ENCODE results near the gene ZNF746.

Gene ZNF746

DNA sequence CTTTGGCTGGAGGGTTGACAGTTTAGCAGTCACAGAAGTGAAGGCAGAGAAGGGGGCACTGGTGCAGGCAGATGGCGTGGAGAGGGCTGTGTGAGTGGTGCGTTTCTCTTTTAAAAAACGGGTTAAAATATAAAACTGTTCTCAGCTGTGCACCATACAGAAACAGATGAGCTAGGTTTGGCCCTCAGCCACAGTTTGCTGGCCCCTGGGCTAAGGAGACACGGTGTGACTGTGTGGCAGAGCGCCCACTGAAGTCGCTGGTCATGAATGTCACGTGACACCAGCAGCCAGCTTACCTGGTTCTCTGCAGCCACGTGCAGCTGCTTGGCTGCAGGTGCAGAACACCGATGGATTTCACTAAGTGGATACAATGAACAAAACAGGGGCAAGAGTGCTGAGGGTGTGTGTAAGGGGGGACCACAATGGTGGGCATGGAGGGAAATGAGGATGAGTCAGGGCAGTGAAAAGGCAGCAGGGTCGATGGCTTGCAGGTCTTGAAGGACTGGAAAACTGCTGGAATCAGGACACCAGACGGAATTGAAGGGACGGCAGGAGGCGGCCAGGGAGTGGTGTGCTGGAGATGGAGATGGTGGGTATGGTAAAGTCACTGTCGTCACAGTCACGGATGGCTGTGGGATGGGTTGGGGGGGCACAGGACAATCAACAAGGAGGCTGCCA, 7.4 kb downstream of the ZNF746 start:
- no peak for DNase-seq (ENCODE audit: low read depth, low spot score)

- no peak for DNase-seq (ENCODE audit: low read depth, low spot score)
Measured at GRCh38 chr7:149489391-149490024, 8.1 kb downstream of the ZNF746 start.

DNA sequence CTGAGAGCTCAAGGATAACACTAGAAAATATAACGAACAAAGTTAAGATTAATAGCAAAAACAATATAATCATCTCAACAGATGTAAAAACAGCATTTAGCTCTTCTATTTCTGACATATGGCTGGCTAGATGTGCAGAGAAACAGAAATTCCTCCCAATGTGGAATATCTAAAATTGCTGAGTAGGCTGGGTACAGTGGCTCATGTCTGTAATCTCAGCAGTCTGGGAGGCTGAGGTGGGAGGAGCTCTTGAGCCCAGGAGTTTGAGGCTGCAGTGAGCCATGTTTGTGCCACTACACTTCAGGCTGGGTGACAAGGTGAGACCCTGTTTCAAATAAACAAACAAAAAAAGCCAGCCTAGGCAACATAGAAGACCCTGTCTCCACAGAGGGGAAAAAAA, 18.0 kb downstream of the ZNF746 start:
- no peak for DNase-seq (ENCODE audit: low read depth, low spot score)

DNA sequence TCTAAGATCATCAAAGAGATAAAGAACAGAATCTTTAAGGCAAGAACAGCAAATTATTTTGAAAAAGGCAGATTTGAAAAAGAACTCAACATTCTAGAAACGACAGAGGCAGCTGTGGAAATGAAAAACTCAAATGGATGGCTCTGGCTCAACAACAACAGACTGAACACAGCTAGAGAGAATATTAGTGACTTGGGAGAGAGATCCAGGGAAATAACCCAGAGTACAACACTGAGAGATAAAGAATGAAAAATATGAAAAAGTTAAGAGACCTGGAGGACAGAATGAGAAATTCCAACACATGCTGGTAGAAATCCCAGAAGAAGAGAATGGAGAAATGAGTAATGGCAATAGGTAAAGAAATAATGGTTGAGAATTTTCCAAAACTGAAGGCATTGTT, 18.9 kb downstream of the ZNF746 start:
- no peak for DNase-seq (ENCODE audit: low read depth, low spot score)

DNA sequence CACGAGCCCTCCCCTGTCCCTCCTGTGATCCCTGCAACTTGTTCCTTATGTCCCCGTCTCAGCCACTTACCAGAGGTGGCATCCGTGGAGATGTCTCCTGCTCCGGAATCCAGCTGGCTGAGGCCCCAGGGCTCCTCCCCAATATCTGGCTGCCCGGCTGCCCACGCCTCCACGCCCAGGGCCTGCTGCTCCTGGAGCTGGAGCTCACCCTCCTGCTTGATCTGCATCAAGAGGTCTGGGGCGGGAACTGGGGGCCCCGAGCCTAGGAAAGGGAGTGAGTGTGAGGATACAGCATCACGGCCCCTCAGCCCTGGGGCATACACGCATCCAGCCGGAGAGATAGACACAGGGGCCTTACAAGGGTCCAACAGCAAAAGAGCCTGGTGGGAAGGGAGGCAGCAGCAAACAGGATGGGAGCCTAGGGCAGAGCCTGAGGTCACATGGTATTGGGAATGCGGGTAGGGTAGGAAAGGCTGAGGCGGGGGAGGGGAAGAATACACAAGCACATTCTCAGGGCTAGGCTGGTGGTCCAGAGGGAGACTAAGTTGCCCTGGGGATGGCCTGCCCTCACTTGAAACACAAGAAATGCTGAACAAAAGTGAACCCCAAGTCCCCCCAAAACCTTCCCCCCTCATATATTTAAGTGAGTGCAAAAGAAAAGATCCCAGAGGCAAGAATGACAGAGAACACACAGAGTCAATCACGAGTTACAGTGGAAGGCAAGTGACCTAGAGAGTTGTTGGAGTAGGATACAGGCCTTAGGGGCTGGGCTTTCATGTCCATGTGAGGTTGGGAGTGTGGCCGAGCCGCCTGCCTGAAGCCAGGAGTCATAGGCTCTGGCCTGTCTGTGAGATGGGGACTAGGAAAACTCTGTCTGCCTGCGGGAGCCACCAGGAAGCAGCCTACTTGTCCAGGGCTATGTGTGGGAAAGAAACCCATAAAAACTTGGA, 19.8 kb downstream of the ZNF746 start:
- DNase-seq (ENCODE audit: low read depth, low spot score): peak; percentile 83

GRCh38 chr7:149476791-149477190, 20.8 kb downstream of the ZNF746 start:
- no peak for DNase-seq (ENCODE audit: low read depth, low spot score)

GRCh38 chr7:149475121-149476045, 22.2 kb downstream of the ZNF746 start:
- DNase-seq (ENCODE audit: low read depth, low spot score): no peak

GRCh38 chr7:149474309-149475120, 23.1 kb downstream of the ZNF746 start:
- DNase-seq (ENCODE audit: low read depth, low spot score): no peak

- no peak for DNase-seq (ENCODE audit: low read depth, low spot score)
Measured at GRCh38 chr7:149473251-149473650, 24.4 kb downstream of the ZNF746 start.

DNA sequence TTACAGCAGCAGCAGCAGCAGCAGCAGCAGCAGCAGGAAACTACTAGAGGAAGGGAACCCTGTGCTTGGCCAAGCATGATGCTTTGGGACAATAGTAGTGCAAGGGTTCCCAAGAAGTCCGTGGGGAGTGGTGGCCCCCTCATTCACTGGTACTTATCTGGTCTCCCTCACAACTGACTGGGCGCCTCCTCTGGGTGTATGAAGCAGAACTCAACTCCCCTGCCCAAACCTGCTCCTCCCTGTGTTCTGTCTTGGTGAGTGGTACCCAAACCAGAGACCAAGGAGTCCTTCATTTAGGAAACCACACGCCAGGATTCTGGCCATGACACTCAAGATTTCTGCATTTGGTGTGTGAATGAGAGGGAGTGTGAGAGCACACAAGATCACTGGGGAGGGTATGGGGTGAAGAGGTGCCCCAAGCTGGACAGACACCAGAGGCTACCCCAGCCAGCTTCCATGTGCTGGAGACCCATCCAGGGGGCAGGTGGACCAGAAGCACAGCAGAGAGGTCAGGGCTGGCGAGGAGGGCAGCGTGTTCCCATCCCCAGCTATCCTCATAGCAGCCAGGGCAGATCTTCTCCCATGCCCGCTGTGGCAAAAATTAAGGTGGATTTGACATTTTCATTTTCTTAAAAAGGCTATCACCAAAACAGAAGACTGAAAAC, 26.2 kb downstream of the ZNF746 start:
- DNase-seq (ENCODE audit: low read depth, low spot score): no peak

DNA sequence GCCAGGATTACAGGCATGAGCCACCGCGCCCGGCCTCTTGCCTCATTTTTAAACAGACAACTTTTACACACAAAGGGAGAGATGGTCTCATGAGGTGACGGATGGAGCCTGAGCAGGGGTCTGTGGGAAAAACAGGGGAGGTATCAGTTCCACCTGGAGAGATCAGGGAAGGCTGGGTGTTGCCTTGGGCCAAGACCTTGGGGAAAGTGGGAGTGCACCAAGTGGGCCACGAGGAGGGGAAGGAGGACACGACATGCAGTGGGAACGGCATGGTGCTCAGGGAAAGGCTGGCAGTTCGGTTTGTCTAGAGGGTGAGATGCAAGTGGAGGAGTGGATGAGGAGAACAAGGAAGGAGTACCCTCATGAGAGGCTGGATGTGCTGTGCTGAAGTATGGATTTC, 27.8 kb downstream of the ZNF746 start:
- DNase-seq (ENCODE audit: low read depth, low spot score): no peak

- DNase-seq (ENCODE audit: low read depth, low spot score): no peak
Measured at GRCh38 chr7:149468208-149468607, 29.4 kb downstream of the ZNF746 start.

- DNase-seq (ENCODE audit: low read depth, low spot score): peak; percentile 34
Measured at GRCh38 chr7:149467321-149467859, 30.2 kb downstream of the ZNF746 start.

- no peak for DNase-seq (ENCODE audit: low read depth, low spot score)
Measured at GRCh38 chr7:149466364-149466763, 31.2 kb downstream of the ZNF746 start.

DNA sequence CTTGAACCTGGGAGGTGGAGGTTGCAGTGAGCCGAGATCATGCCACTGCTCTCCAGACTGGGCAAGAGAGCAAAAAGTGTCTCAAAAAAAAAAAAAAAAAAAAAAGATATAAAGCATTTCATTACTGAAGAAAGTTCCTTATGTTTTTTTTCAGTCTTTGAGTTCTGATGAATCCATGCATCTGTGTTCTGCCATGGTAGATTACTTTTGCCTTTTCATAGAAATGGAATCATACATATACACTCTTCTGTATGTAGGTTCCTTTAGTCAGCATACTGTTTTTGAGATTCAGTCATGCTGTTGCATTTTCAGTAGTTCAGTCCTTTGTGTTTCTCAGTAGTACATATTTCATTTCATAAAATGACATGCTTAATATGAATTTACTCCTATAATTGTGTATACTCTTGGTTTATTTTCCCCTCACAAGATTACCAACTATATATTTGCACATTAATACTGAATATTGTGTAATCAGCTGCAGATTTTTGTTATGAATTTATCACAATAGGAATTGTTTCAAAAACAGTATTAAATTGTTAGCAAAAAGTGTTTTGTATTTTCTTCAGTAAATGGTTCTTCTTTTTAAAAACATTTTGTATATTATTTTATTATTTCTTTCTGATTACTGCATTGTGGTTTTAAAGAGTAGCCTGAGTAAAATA, 34.0 kb downstream of the ZNF746 start:
- no peak for DNase-seq (ENCODE audit: low read depth, low spot score)

DNA sequence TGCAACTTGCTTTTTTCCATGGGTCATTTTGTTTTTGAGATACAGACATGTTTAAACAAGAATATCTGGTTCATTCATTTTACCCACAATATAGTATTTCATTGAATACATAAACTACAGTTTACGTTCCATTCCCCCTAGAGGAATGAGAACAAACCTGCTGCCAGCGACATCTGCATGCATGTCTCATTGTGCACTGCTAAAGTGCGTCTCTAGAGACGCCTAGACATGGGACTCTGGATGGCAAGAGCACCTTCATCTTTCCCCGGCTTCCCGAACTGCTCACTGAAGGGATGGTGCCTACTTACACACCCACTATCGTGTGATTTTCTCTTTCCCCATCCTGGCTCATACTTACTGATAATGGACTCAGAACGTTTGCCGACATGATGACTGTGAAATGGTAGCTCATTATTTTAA, 35.5 kb downstream of the ZNF746 start:
- no peak for DNase-seq (ENCODE audit: low read depth, low spot score)

GRCh38 chr7:149460493-149461277, 36.9 kb downstream of the ZNF746 start, which contains the start of gene ZNF777:
Gene ZNF777, minus strand, starts transcription at chr7:149461062. Its CDS starts 5,040 bp downstream, at chr7:149456022.
- DNase-seq (ENCODE audit: low read depth, low spot score): peak; percentile 82
